Neural cell (in vitro differentiated cells): ENCODE data around the gene PRR36.

Source experiments
- CTCF ChIP-seq: fragments of 450-650 bp; IDR thresholded peaks from 2 replicates; pipeline ENCODE4 v1.5.1; 2014; ENCODE audit warnings: antibody characterized with exemption, mild to moderate bottlenecking, moderate library complexity; ENCODE audit not compliant: poor library complexity, severe bottlenecking
- EP300 ChIP-seq: fragments of 450-650 bp; conservative IDR thresholded peaks from 2 replicates; pipeline ENCODE4 v1.6.1; 2014; ENCODE audit warnings: antibody characterized with exemption, mild to moderate bottlenecking, moderate library complexity; ENCODE audit not compliant: poor library complexity, severe bottlenecking
- EZH2 ChIP-seq: fragments of 200-600, 300-800 bp; shearing (Covaris generic), sonication (generic); IDR thresholded peaks from 2 replicates; pipeline ENCODE4 v1.6.1; 2014; ENCODE audit warnings: antibody characterized with exemption, low read length, borderline replicate concordance, mild to moderate bottlenecking; ENCODE audit not compliant: insufficient read depth, poor library complexity, severe bottlenecking
- MXI1 ChIP-seq: fragments of 450-650 bp; conservative IDR thresholded peaks from 2 replicates; pipeline ENCODE4 v1.6.1; 2014; ENCODE audit warnings: antibody characterized with exemption, mild to moderate bottlenecking; ENCODE audit not compliant: poor library complexity, severe bottlenecking
- POLR2AphosphoS5 ChIP-seq: IDR thresholded peaks from 2 replicates; pipeline ENCODE4 v1.6.1; 2012
- RAD21 ChIP-seq: fragments of 450-650 bp; conservative IDR thresholded peaks from 2 replicates; pipeline ENCODE4 v1.6.1; 2014; ENCODE audit warnings: antibody characterized with exemption, mild to moderate bottlenecking, moderate library complexity
- REST ChIP-seq: IDR thresholded peaks from 2 replicates; pipeline ENCODE4 v1.6.1; 2012; ENCODE audit warnings: borderline replicate concordance
- SMC3 ChIP-seq: fragments of 450-650 bp; conservative IDR thresholded peaks from 2 replicates; pipeline ENCODE4 v1.6.1; 2014; ENCODE audit warnings: antibody characterized with exemption, mild to moderate bottlenecking, moderate library complexity; ENCODE audit not compliant: poor library complexity
- TAF1 ChIP-seq: IDR thresholded peaks from 2 replicates; pipeline ENCODE4 v1.6.1; 2012; ENCODE audit warnings: low read depth

- TF ChIP-seq CTCF (no peak), POLR2AphosphoS5 (no peak), EZH2 (no peak), EP300 (no peak), RAD21 (no peak), SMC3 (no peak), TAF1 (no peak), MXI1 (no peak), REST (no peak)
These were observed 50.4 kb downstream of the PRR36 start for GRCh38 chr19:7823686-7824301.
